Esophagus (tissue), 2 donors: ENCODE results near the gene ATP1A2. TPM values are rescaled to one million over a fixed set of nuclear protein-coding genes. Genes with fewer than 3 reads are reported as not detected.
"Not testable (repeated sequence)": the region's sequence is repeated elsewhere in the genome, so short reads cannot be mapped to it uniquely, and the experiment has no call there.

Experiments used
- H3K27ac ChIP-seq, 2 donors: one replicate each; pipeline ENCODE4 v1.5.1; 2013; ENCODE audit warnings: low read depth in 2 of 2, mild to moderate bottlenecking in 2 of 2, inconsistent platforms in 1 of 2, low read length in 1 of 2, moderate library complexity in 1 of 2
- H3K27me3 ChIP-seq, 2 donors: one replicate each; pipeline ENCODE4 v1.6.1; 2013; ENCODE audit warnings: low read length in 2 of 2, control low read depth in 1 of 2, mild to moderate bottlenecking in 1 of 2; ENCODE audit not compliant: insufficient read depth in 2 of 2, control insufficient read depth in 1 of 2
- H3K36me3 ChIP-seq, 2 donors: one replicate each; pipeline ENCODE4 v1.6.1; 2013; ENCODE audit warnings: low read length in 1 of 2; ENCODE audit not compliant: control insufficient read depth in 2 of 2, insufficient read depth in 2 of 2
- H3K4me1 ChIP-seq, 2 donors: one replicate each; pipeline ENCODE4 v1.6.1; 2013; ENCODE audit warnings: low read length in 1 of 2; ENCODE audit not compliant: control insufficient read depth in 2 of 2, insufficient read depth in 2 of 2
- H3K4me3 ChIP-seq, 2 donors: one replicate each; pipeline ENCODE4 v1.5.1; 2013; ENCODE audit warnings: low read length in 2 of 2, mild to moderate bottlenecking in 2 of 2, low read depth in 1 of 2, moderate library complexity in 1 of 2
- H3K9me3 ChIP-seq, 2 donors: one replicate each; pipeline ENCODE4 v1.6.1; 2013; ENCODE audit warnings: mild to moderate bottlenecking in 2 of 2, low read depth in 1 of 2, low read length in 1 of 2, moderate library complexity in 1 of 2; ENCODE audit not compliant: control insufficient read depth in 2 of 2, insufficient read depth in 1 of 2
- WGBS, 2 donors: extraction: QIAGEN DNeasy Blood & Tissue Kit; methylation state at CpG; one replicate each; pipeline ENCODE4 v1.1.7; 2013; 5-methylcytosine and 5-hydroxymethylcytosine counted together
- polyA plus RNA-seq, 2 donors: library from polyadenylated mRNA; stranded (reverse); fragments of 200-250 nt; gene quantifications; one replicate each; pipeline ENCODE4 v1.2.3, GENCODE V29; 2013
- donor health status: healthy with polysubstance abuse.
- donor health status: Bipolar disorder and iron deficiency.

Gene ATP1A2
- polyA plus RNA-seq, 2 donors: 3.4 to 4.3 TPM

DNA sequence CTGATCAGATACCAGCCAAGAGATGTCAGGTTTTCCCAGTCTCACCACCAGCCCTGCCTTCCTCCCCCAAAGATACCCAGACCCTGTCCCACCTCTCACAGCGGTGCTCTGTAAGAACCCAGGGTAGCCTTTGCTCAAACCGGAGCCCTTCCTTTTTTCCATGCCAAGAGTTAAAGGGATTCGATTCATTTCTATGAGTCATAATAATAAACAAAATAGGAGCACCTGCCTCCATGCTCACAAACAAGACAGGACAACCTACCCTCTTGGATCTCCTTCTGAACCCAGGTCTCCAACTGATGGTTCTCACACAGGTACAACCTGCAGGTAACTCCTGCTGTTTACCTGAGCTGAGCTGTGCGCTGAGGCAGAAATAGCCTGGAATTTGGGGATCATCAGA, 5.9 kb upstream of the ATP1A2 start:
- no peak overlapping the region for H3K4me3 ChIP-seq
- H3K4me1 ChIP-seq: no peaks in the 10 kb centered on the region
- no peaks in the 10 kb centered on the region for H3K27me3 ChIP-seq
- H3K27ac ChIP-seq: no peak overlapping the region
- WGBS, 2 donors: 46 to 49% methylated on average over 4 of the region's 4 CpGs
- no peaks in the 10 kb centered on the region for H3K36me3 ChIP-seq
- H3K9me3 ChIP-seq: no peaks in the 10 kb centered on the region

DNA sequence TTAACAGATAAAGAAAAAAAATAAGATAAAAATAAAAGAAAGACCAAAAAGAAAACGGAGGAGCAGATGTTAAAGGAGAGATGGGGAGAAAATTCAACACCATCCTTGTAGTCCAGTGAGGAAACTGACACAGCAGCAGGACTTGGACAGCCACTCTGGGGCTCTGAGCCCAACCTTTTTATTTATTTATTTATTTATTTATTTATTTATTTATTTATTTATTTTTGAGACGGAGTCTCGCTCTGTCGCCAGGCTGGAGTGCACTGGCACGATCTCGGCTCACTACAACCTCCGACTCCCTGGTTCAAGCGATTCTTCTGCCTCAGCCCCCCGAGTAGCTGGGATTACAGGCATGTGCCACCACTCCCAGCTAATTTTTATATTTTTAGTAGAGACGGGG, 4.1 kb upstream of the ATP1A2 start:
- not testable (repeated sequence) for H3K9me3 ChIP-seq, H3K27ac ChIP-seq, H3K4me3 ChIP-seq, H3K27me3 ChIP-seq, H3K4me1 ChIP-seq, H3K36me3 ChIP-seq
- 89 to 91% methylated on average over 10 of the region's 10 CpGs for WGBS, 2 donors

DNA sequence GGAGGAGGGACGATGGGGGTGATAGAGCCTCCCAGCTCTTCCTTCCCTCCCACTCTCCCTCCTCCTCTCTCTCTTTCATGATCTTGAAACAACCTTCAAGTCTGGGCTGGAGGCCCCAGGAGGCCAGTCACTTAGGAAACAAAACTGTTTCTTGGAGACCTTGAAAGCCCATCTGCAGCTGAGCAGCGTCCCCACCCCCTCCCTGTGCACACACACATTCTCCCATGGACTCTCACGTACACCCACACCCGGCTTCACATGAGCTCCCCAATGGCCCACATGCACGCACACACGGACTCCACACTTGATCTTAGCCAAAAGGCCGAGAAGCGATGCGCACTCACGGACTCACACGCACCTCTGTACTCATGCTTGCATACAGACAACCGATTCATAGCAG, 3.2 kb upstream of the ATP1A2 start:
- WGBS, 2 donors: 67 to 72% methylated on average over 12 of the region's 12 CpGs
- H3K4me1 ChIP-seq: no peaks in the 10 kb centered on the region
- no peak overlapping the region for H3K27ac ChIP-seq
- no peaks in the 10 kb centered on the region for H3K36me3 ChIP-seq
- no peaks in the 10 kb centered on the region for H3K9me3 ChIP-seq
- H3K4me3 ChIP-seq: no peak overlapping the region
- H3K27me3 ChIP-seq: no peaks in the 10 kb centered on the region

DNA sequence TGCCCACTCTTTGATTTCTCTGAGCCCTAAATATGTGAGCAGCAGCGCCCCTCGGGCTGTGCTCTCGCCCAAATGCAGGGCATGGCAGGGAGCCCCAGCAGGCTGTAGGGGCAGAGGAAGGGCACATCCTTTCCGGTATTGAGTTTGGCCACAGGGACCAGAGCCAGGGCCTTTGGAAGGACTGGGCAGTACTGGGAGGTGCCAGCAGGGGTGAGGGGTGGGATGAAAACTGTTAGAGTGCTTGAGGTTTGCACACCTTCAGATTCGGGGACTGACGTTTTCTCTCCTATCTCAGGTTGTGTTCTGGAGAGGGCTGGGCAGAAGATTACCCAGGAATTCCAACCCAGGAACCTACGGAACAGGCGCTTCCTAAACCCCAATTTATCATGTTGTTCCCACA, 2.2 kb upstream of the ATP1A2 start:
- H3K27me3 ChIP-seq: no peaks in the 10 kb centered on the region
- no peaks in the 10 kb centered on the region for H3K9me3 ChIP-seq
- no peaks in the 10 kb centered on the region for H3K36me3 ChIP-seq
- 80 to 84% methylated on average over 8 of the region's 8 CpGs for WGBS, 2 donors
- no peaks in the 10 kb centered on the region for H3K4me1 ChIP-seq
- peak overlapping the region in 1 of 2 donors; percentile 26 for H3K27ac ChIP-seq
- no peak overlapping the region for H3K4me3 ChIP-seq

DNA sequence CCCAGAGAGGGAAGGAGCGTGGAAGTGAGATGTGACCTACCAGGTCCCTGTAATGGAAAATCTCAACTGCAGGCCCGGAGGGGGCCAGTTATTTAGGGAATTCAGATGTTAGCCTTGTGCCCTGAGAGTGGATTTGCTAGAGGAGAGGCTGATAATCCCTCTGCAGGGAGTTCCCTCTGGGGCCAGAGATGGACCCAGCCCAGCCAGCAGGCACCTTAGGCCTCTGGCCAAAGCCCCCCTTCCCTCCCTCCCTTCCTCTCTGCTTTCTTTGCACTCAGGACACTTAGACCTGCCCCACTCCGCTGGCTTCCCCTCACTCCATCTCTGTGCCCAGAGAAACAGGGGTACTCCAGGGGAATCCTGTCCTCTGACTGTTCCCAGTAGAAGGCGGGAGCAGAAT, 1.5 kb upstream of the ATP1A2 start:
- H3K4me1 ChIP-seq: no peaks in the 10 kb centered on the region
- 72 to 80% methylated on average over 4 of the region's 4 CpGs for WGBS, 2 donors
- H3K4me3 ChIP-seq: no peak overlapping the region
- no peaks in the 10 kb centered on the region for H3K36me3 ChIP-seq
- H3K27me3 ChIP-seq: no peaks in the 10 kb centered on the region
- peak overlapping the region; percentile 26 to 37 for H3K27ac ChIP-seq
- H3K9me3 ChIP-seq: no peaks in the 10 kb centered on the region

DNA sequence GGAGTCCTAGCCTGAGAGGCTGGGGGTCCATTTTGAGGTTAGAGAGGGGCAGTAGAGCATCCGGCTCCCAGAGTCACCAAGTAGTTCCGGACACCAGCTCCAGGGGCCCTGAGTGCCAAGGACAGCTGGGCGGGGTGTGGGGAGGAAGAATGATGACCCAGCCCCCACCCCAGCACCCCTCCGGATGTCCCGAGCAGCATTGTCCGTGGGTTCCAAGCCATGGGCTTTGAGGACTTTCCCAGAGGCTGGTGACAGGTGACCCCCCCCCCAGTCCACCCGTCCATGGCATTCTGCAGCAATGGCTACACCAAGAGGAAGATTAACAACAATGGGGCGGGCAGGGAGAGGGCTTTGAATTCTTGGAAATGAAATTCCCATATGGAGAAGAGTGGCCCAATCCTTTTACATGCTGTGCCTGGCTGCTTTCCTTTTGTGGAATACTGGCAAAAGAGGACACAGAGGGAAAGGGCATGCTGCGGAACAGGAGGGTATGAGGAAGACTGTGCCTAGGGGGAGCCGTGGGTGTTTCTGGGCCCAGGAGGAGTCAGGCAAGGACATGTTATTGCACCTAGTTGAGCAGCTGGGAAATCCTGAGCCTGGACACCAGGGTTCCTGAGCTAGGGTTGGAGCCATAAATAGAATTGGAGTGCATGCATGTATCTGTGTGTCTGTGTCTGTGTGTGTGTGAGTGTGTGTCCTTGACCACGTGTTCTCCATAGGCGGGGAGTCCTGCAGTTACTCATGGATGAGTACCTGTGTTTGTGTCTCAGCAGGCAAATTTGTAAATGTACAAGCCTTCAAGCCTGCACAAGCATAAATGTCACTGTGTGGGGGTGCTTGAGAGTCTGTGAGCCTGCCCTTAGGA, 956 bp downstream of the ATP1A2 start:
- Histone ChIP-seq H3K27ac (peak overlapping the region; percentile 45 to 77), H3K27me3 (no peaks in the 10 kb centered on the region), H3K4me1 (no peaks in the 10 kb centered on the region), H3K9me3 (no peaks in the 10 kb centered on the region), H3K4me3 (peak overlapping the region; percentile 32 to 37), H3K36me3 (no peaks in the 10 kb centered on the region)
- 54% methylated on average over 12 of the region's 12 CpGs for WGBS, 2 donors

DNA sequence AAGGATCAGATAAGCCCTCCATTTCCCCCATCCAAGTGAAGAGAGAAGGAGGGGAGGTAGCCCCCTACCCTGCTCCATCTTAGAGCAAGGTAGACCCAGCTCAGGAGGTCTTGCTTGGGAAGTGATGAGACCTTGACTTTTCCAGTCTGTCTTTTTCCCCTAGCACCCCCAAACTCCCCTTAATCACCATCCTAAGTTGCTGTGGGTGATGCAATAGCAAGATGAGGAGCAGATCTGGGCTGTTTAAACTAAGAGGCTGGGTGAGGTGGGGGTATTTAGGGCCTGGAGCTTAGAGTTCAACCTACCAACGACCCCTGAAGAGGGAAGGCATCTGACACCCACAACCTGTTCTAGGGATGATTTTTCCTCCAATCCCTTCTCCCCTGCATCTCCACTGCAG, 1.7 kb downstream of the ATP1A2 start:
- no peaks in the 10 kb centered on the region for H3K36me3 ChIP-seq
- 22 to 36% methylated on average over 1 of the region's 1 CpG for WGBS, 2 donors
- H3K4me3 ChIP-seq: peak overlapping the region; percentile 11 to 16
- no peaks in the 10 kb centered on the region for H3K27me3 ChIP-seq
- H3K9me3 ChIP-seq: no peaks in the 10 kb centered on the region
- H3K27ac ChIP-seq: peak overlapping the region in 1 of 2 donors; percentile 27
- no peaks in the 10 kb centered on the region for H3K4me1 ChIP-seq

DNA sequence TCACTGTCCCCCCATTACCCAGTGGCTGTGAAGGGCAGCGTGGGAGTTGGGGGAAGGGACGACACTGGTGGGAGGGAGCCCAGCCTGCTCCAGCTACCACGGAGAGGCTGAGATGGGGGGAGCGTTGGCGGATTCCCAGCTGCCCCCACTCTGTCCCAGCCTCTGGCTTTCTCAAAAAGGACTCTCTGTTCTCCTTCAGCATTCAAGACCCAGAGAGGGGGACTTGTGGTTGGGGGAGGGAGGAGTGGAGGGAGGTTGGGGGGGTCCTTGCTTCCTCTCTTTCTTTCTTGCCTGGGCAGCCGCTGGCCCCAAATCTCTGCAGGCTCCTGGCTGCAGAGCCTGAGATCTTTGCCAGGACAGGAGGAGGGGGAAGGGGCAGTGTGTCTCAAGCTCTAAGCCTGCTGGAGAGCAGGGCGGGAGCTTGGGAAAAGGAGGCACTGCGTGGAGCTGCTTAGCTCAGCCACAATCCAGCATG, 2.2 kb downstream of the ATP1A2 start:
- no peaks in the 10 kb centered on the region for H3K4me1 ChIP-seq
- H3K27ac ChIP-seq: peak overlapping the region in 1 of 2 donors; percentile 27
- no peaks in the 10 kb centered on the region for H3K36me3 ChIP-seq
- 32 to 52% methylated on average over 8 of the region's 8 CpGs for WGBS, 2 donors
- H3K9me3 ChIP-seq: no peaks in the 10 kb centered on the region
- no peak overlapping the region for H3K4me3 ChIP-seq
- no peaks in the 10 kb centered on the region for H3K27me3 ChIP-seq

DNA sequence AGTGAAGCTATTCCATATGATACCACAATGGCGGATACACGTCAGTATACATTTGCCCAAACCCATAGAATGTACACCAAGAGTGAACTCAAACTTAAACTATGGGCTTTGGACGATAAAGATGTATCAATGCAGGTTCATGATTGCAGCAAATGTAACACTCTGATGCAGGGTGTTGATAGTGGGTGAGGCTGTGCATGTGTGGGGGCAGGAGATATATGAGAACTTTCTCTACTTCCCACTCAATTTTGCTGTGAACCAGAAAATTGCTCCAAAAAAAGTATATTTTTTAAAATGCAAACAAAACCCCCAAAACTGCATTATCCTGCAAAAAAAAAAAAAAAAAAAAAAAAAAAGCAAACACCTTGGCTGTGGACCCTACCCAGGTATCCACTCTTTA, 3.4 kb downstream of the ATP1A2 start:
- H3K9me3 ChIP-seq: no peaks in the 10 kb centered on the region
- peaks cover 0 to 4% of the 10 kb centered on the region in 2 donors for H3K4me1 ChIP-seq
- 87 to 92% methylated on average over 3 of the region's 3 CpGs for WGBS, 2 donors

DNA sequence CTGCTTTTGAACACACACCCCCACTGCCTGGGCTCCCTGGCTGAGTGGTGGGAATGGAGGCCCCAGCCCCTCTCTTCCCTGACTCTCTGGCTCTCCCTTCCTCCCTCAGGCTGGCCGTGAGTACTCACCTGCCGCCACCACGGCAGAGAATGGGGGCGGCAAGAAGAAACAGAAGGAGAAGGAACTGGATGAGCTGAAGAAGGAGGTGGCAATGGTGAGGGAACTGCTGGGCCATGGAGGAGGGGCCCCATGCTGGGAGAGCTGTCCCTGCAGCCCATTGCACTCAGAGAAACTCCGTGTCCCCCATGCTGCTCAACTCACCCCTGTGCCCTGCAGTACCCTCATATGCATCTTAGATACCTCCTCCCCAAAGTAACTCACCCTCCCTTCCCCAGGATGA, 5.2 kb downstream of the ATP1A2 start:
- Histone ChIP-seq H3K27ac (no peak overlapping the region), H3K27me3 (no peaks in the 10 kb centered on the region), H3K36me3 (peaks cover 0 to 2% of the 10 kb centered on the region in 2 donors), H3K9me3 (no peaks in the 10 kb centered on the region), H3K4me3 (no peak overlapping the region), H3K4me1 (peaks cover 0 to 7% of the 10 kb centered on the region in 2 donors)
- 82 to 94% methylated on average over 5 of the region's 5 CpGs for WGBS, 2 donors

More for the DNA sequence above, 3.4 kb downstream of the ATP1A2 start:
- H3K4me3 ChIP-seq: no peak overlapping the region
- no peaks in the 10 kb centered on the region for H3K27me3 ChIP-seq
- H3K36me3 ChIP-seq: peaks cover 0 to 2% of the 10 kb centered on the region in 2 donors
- no peak overlapping the region for H3K27ac ChIP-seq
